ENCODE data around the gene SHISA5. TPM values are rescaled to one million over a fixed set of nuclear protein-coding genes. Genes with fewer than 3 reads are reported as not detected.
A peak's percentile ranks its signal among the peaks of the same experiment; 100 is the strongest.

Gene SHISA5
- total RNA-seq, 1 donor: 232 TPM

GRCh38 chr3:48433472-48434118, 70.4 kb downstream of the SHISA5 start:
- DNase-seq (ENCODE audit: low read depth in 2 of 3, low spot score in 2 of 3): no peak

- DNase-seq (ENCODE audit: low read depth in 2 of 3, low spot score in 2 of 3): peak in 2 of 3 donors; percentile 36 to 40
These were observed 71.3 kb downstream of the SHISA5 start for GRCh38 chr3:48432411-48433371.

- DNase-seq (ENCODE audit: low read depth in 2 of 3, low spot score in 2 of 3): no peak
These were observed 72.5 kb downstream of the SHISA5 start for GRCh38 chr3:48431224-48432029.

- DNase-seq (ENCODE audit: low read depth in 2 of 3, low spot score in 2 of 3): no peak
These were observed 73.3 kb downstream of the SHISA5 start for GRCh38 chr3:48430708-48431101.

GRCh38 chr3:48429960-48430707, 73.8 kb downstream of the SHISA5 start, which contains the start of gene PLXNB1:
Gene PLXNB1 (minus strand): TSS chr3:48430086. CDS start chr3:48424611, 5,475 bp downstream.
- peak in 2 of 3 donors; percentile 30 to 45 for DNase-seq (ENCODE audit: low read depth in 2 of 3, low spot score in 2 of 3)

- DNase-seq (ENCODE audit: low read depth in 2 of 3, low spot score in 2 of 3): peak; percentile 38 to 47 (median 43)
These were observed 74.5 kb downstream of the SHISA5 start for GRCh38 chr3:48429317-48429959.

GRCh38 chr3:48428572-48429316, 75.2 kb downstream of the SHISA5 start:
- no peak for DNase-seq (ENCODE audit: low read depth in 2 of 3, low spot score in 2 of 3)

- no peak for DNase-seq (ENCODE audit: low read depth in 2 of 3, low spot score in 2 of 3)
These were observed 75.8 kb downstream of the SHISA5 start for GRCh38 chr3:48428088-48428571.

GRCh38 chr3:48427630-48427962, 76.4 kb downstream of the SHISA5 start:
- no peak for DNase-seq (ENCODE audit: low read depth in 2 of 3, low spot score in 2 of 3)

GRCh38 chr3:48426944-48427629, 76.9 kb downstream of the SHISA5 start:
- no peak for DNase-seq (ENCODE audit: low read depth in 2 of 3, low spot score in 2 of 3)

- no peak for DNase-seq (ENCODE audit: low read depth in 2 of 3, low spot score in 2 of 3)
These were observed 77.5 kb downstream of the SHISA5 start for GRCh38 chr3:48426401-48426909.

- DNase-seq (ENCODE audit: low read depth in 2 of 3, low spot score in 2 of 3): no peak
These were observed 78.6 kb downstream of the SHISA5 start for GRCh38 chr3:48425281-48425812.

GRCh38 chr3:48423883-48424695, 79.9 kb downstream of the SHISA5 start:
- DNase-seq (ENCODE audit: low read depth in 2 of 3, low spot score in 2 of 3): no peak

GRCh38 chr3:48423241-48423882, 80.6 kb downstream of the SHISA5 start:
- no peak for DNase-seq (ENCODE audit: low read depth in 2 of 3, low spot score in 2 of 3)

- DNase-seq (ENCODE audit: low read depth in 2 of 3, low spot score in 2 of 3): no peak
These were observed 81.3 kb downstream of the SHISA5 start for GRCh38 chr3:48422681-48423080.

- DNase-seq (ENCODE audit: low read depth in 2 of 3, low spot score in 2 of 3): no peak
These were observed 81.7 kb downstream of the SHISA5 start for GRCh38 chr3:48422272-48422671.

GRCh38 chr3:48420561-48420960, 83.4 kb downstream of the SHISA5 start:
- DNase-seq (ENCODE audit: low read depth in 2 of 3, low spot score in 2 of 3): no peak

Measured in hematopoietic multipotent progenitor cell (in vitro differentiated cells).